ENCODE results near the gene SMAP1. TPM values are rescaled to one million over a fixed set of nuclear protein-coding genes. Genes with fewer than 3 reads are reported as not detected.

Gene SMAP1
- total RNA-seq, 1 experiment from 2014 or later = 14.6 TPM

Other genes starting within 250 kb of the SMAP1 start
- 7.1 and 9.8 TPM in 2 replicates for gene SDHAF4, start 101.0 kb upstream of the SMAP1 start, total RNA-seq (2014; rRNA removed; shearing (Covaris generic); ENCODE audit: low replicate concordance)

Measured in Caki2 (cell line).